H9 (cell line): Measurements from ENCODE around the gene ZNF738. TPM values are rescaled to one million over a fixed set of nuclear protein-coding genes. Genes with fewer than 3 reads are reported as not detected.

Experiments
- DNase-seq: peaks from one replicate; pipeline ENCODE4 v3.0.0-alpha.2; 2017
- H2AFZ ChIP-seq: one replicate; pipeline ENCODE4 v1.6.1; 2013; ENCODE audit warnings: mild to moderate bottlenecking, low read length, control low read depth, moderate library complexity
- H2AK5ac ChIP-seq: 2 replicates; pipeline ENCODE4 v1.6.1; 2013; ENCODE audit warnings: low read length, control low read depth, mixed read lengths; ENCODE audit not compliant: insufficient read length
- H2BK120ac ChIP-seq: one replicate; pipeline ENCODE4 v1.6.1; 2013; ENCODE audit warnings: low read depth, mild to moderate bottlenecking, low read length, control low read depth, inconsistent platforms; ENCODE audit not compliant: poor library complexity, severe bottlenecking
- H2BK12ac ChIP-seq: 2 replicates; pipeline ENCODE4 v1.6.1; 2013; ENCODE audit warnings: low read length, control low read depth, mixed read lengths, low read depth; ENCODE audit not compliant: insufficient read length
- H2BK15ac ChIP-seq: 2 replicates; pipeline ENCODE4 v1.6.1; 2013; ENCODE audit warnings: low read depth, low read length, control low read depth
- H2BK20ac ChIP-seq: one replicate; pipeline ENCODE4 v1.6.1; 2013; ENCODE audit warnings: low read depth, mild to moderate bottlenecking, low read length, control low read depth, inconsistent platforms; ENCODE audit not compliant: poor library complexity, severe bottlenecking
- H2BK5ac ChIP-seq: 2 replicates; pipeline ENCODE4 v1.6.1; 2013; ENCODE audit warnings: low read length, control low read depth, mixed read lengths; ENCODE audit not compliant: insufficient read length
- H3K14ac ChIP-seq: 2 replicates; pipeline ENCODE4 v1.6.1; 2013; ENCODE audit warnings: low read length, control low read depth; ENCODE audit not compliant: insufficient read depth
- H3K18ac ChIP-seq: 2 replicates; pipeline ENCODE4 v1.6.1; 2013; ENCODE audit warnings: low read depth, mild to moderate bottlenecking, mixed read lengths, low read length, control low read depth; ENCODE audit not compliant: insufficient read length
- H3K23ac ChIP-seq: 2 replicates; pipeline ENCODE4 v1.6.1; 2013; ENCODE audit warnings: low read length, control low read depth, mixed read lengths, low read depth; ENCODE audit not compliant: insufficient read length
- H3K23me2 ChIP-seq: 2 replicates; pipeline ENCODE4 v1.6.1; 2013; ENCODE audit warnings: low read depth, mild to moderate bottlenecking, mixed read lengths, low read length, control low read depth; ENCODE audit not compliant: insufficient read length, poor library complexity, severe bottlenecking
- H3K27ac ChIP-seq: 2 replicates; pipeline ENCODE4 v1.5.1; 2013; ENCODE audit warnings: low read length, control low read depth, mixed read lengths, low read depth; ENCODE audit not compliant: insufficient read length
- H3K27me3 ChIP-seq: 2 replicates; pipeline ENCODE4 v1.6.1; 2013; ENCODE audit warnings: low read length, control low read depth, inconsistent platforms; ENCODE audit not compliant: insufficient read depth
- H3K4ac ChIP-seq: 2 replicates; pipeline ENCODE4 v1.6.1; 2013; ENCODE audit warnings: low read depth, mild to moderate bottlenecking, control low read depth, inconsistent platforms, low read length, moderate library complexity
- H3K4me1 ChIP-seq: 2 replicates; pipeline ENCODE4 v1.6.1; 2013; ENCODE audit warnings: low read length, control low read depth, inconsistent platforms; ENCODE audit not compliant: insufficient read depth
- H3K4me2 ChIP-seq: 2 replicates; pipeline ENCODE4 v1.6.1; 2013; ENCODE audit warnings: low read length, control low read depth, mixed read lengths; ENCODE audit not compliant: insufficient read length, insufficient read depth
- H3K56ac ChIP-seq: 2 replicates; pipeline ENCODE4 v1.6.1; 2013; ENCODE audit warnings: low read depth, mild to moderate bottlenecking, mixed read lengths, low read length, control low read depth; ENCODE audit not compliant: insufficient read length
- H3K79me1 ChIP-seq: 2 replicates; pipeline ENCODE4 v1.6.1; 2013; ENCODE audit warnings: low read depth, mild to moderate bottlenecking, moderate library complexity, low read length, control low read depth, inconsistent platforms; ENCODE audit not compliant: insufficient read depth, poor library complexity, severe bottlenecking
- H3K79me2 ChIP-seq: 2 replicates; pipeline ENCODE4 v1.6.1; 2013; ENCODE audit warnings: low read length, control low read depth, inconsistent platforms; ENCODE audit not compliant: insufficient read depth
- H3K9ac ChIP-seq: 2 replicates; pipeline ENCODE4 v1.6.1; 2013; ENCODE audit warnings: low read length, control low read depth, mixed read lengths; ENCODE audit not compliant: insufficient read length; ENCODE audit errors: extremely low read depth
- H3K9me3 ChIP-seq: one replicate; pipeline ENCODE4 v1.6.1; 2013; ENCODE audit warnings: low read depth, low read length, inconsistent platforms; ENCODE audit not compliant: control insufficient read depth
- H3T11ph ChIP-seq: one replicate; pipeline ENCODE4 v1.6.1; 2013; ENCODE audit warnings: mild to moderate bottlenecking, low read length, control low read depth, inconsistent platforms
- H4K20me1 ChIP-seq: one replicate; pipeline ENCODE4 v1.6.1; 2013; ENCODE audit not compliant: control insufficient read depth, insufficient read length, insufficient read depth
- H4K5ac ChIP-seq: 2 replicates; pipeline ENCODE4 v1.6.1; 2013; ENCODE audit warnings: low read depth, mild to moderate bottlenecking, mixed read lengths, low read length, control low read depth; ENCODE audit not compliant: insufficient read length
- H4K8ac ChIP-seq: replicated peaks from 2 replicates; pipeline ENCODE4 v1.6.1; 2013; ENCODE audit warnings: low read length, control low read depth, mixed read lengths, low read depth; ENCODE audit not compliant: insufficient read length
- H4K91ac ChIP-seq: 2 replicates; pipeline ENCODE4 v1.6.1; 2013; ENCODE audit warnings: low read depth, mild to moderate bottlenecking, moderate library complexity, mixed read lengths, low read length, control low read depth; ENCODE audit not compliant: insufficient read length
- H3K27ac Mint-ChIP-seq, 3 experiments: 2 replicates in 2 of 3; 3 replicates in 1 of 3; pipeline ENCODE4 v1.8.0; 2020 to 2021; ENCODE audit warnings: mixed read lengths in 3 of 3, mild to moderate bottlenecking in 1 of 3, moderate library complexity in 1 of 3
- H3K27me3 Mint-ChIP-seq: 2 replicates; pipeline ENCODE4 v1.8.0; 2021; ENCODE audit warnings: low read depth, mild to moderate bottlenecking, moderate library complexity, mixed read lengths
- H3K36me3 Mint-ChIP-seq, 3 experiments: 2 replicates in 2 of 3; 3 replicates in 1 of 3; pipeline ENCODE4 v1.8.0; 2020 to 2021; ENCODE audit warnings: low read depth in 3 of 3, mixed read lengths in 3 of 3; ENCODE audit not compliant: insufficient read depth in 1 of 3
- H3K4me1 Mint-ChIP-seq, 2 experiments: 2 replicates each; pipeline ENCODE4 v1.8.0; 2020; ENCODE audit warnings: mixed read lengths in 2 of 2
- H3K4me3 Mint-ChIP-seq, 2 experiments: 2 replicates in 1 of 2; 3 replicates in 1 of 2; pipeline ENCODE4 v1.8.0; 2020 to 2021; ENCODE audit warnings: mild to moderate bottlenecking in 2 of 2, mixed read lengths in 2 of 2, moderate library complexity in 1 of 2
- H3K9me3 Mint-ChIP-seq, 2 experiments: 2 replicates in 1 of 2; 3 replicates in 1 of 2; pipeline ENCODE4 v1.8.0; 2020; ENCODE audit warnings: mild to moderate bottlenecking in 2 of 2, mixed read lengths in 2 of 2, moderate library complexity in 1 of 2
- CTCF ChIP-seq: fragments of 200-600 bp; sonication (generic); conservative IDR thresholded peaks from 3 replicates; pipeline ENCODE4 v1.8.0; 2021; ENCODE audit warnings: antibody characterized with exemption, mild to moderate bottlenecking
- WGBS: extraction: QIAGEN DNeasy Blood & Tissue Kit; methylation state at CpG from one replicate; pipeline ENCODE4 v1.1.7; 2013; ENCODE audit warnings: missing lambda C conversion rate, low lambda C conversion rate, mixed read lengths; ENCODE audit not compliant: insufficient read length; ENCODE audit errors: extremely low coverage; 5-methylcytosine and 5-hydroxymethylcytosine counted together
- total RNA-seq: library from RNA; stranded (reverse); gene quantifications from 2 replicates; pipeline ENCODE4 v1.2.1, GENCODE V29; 2021

ZNF738 gene
- total RNA-seq, 1 experiment from 2014 or later = 63.3 TPM

GRCh38 chr19:21328406-21328805 lies 30.4 kb upstream of the ZNF738 start:
- Histone ChIP-seq H4K91ac (no peak overlapping the region), H3K56ac (no peak overlapping the region), H4K20me1 (no peaks in the 10 kb centered on the region), H3K9ac (peak overlapping the region; percentile 100), H3T11ph (no peak overlapping the region), H3K23me2 (no peaks in the 10 kb centered on the region), H3K4me1 (no peaks in the 10 kb centered on the region), H4K8ac (no peak overlapping the region), H4K5ac (no peak overlapping the region), H3K79me2 (peaks cover 17% of the 10 kb centered on the region; the same call in 1 of the 2 replicates), H3K18ac (no peak overlapping the region), H2BK20ac (no peak overlapping the region), H3K4ac (no peak overlapping the region; the same call in 1 of the 2 replicates), H3K79me1 (peaks cover 3% of the 10 kb centered on the region), H2BK15ac (no peak overlapping the region), H2BK12ac (no peak overlapping the region), H3K23ac (no peak overlapping the region), H2BK120ac (no peak overlapping the region), H3K14ac (no peak overlapping the region), H2BK5ac (no peak overlapping the region), H2AFZ (no peak overlapping the region), H3K27me3 (no peaks in the 10 kb centered on the region), H2AK5ac (no peak overlapping the region), H3K4me2 (peak overlapping the region; percentile 58), H3K27ac (no peak overlapping the region), H3K9me3 (no peaks in the 10 kb centered on the region)
- peak overlapping the region; percentile 99 to 100 for H3K4me3 Mint-ChIP-seq
- peaks cover 26 to 29% of the 10 kb centered on the region in 2 experiments for H3K4me1 Mint-ChIP-seq
- DNase-seq = no peak
- peak overlapping the region; percentile 100 for H3K27ac Mint-ChIP-seq
- WGBS = no CpG with 5 or more reads among the region's 6 CpGs
- H3K36me3 Mint-ChIP-seq = peaks cover 26 to 32% (median 31%) of the 10 kb centered on the region in 3 experiments
- no peak for TF ChIP-seq CTCF
- H3K27me3 Mint-ChIP-seq = no peaks in the 10 kb centered on the region; the same call in 1 of the 2 replicates
- peaks cover 16 to 32% of the 10 kb centered on the region in 2 experiments for H3K9me3 Mint-ChIP-seq
